HepG2 (cell line): ENCODE data around the gene DBN1. TPM values are rescaled to one million over a fixed set of nuclear protein-coding genes. Genes with fewer than 3 reads are reported as not detected.

Experiments
- BRD4 ChIP-seq: sonication (generic); formaldehyde crosslinking; IDR thresholded peaks from 2 replicates; pipeline ENCODE4 v1.4.0; 2020; ENCODE audit warnings: missing genetic modification reagents
- CCAR2 ChIP-seq: fragments of 200-400 bp; formaldehyde crosslinking; optimal IDR thresholded peaks from 2 replicates; pipeline ENCODE3; 2018; ENCODE audit warnings: low read depth, mild to moderate bottlenecking, low read length, moderate library complexity
- KAT2B ChIP-seq: fragments of 150-350 bp; IDR thresholded peaks from 2 replicates; pipeline ENCODE4 v1.6.1; 2014; ENCODE audit warnings: low read depth, low read length, borderline replicate concordance
- KDM1A ChIP-seq: IDR thresholded peaks from 2 replicates; pipeline ENCODE4 v1.6.1; 2016; ENCODE audit warnings: missing compliant biosample characterization
- MTF2 ChIP-seq: sonication (generic); formaldehyde crosslinking; IDR thresholded peaks from 2 replicates; pipeline ENCODE4 v1.5.0; 2020; ENCODE audit warnings: missing genetic modification reagents, borderline replicate concordance
- NR2C2 ChIP-seq: sonication (generic); formaldehyde crosslinking; IDR thresholded peaks from 2 replicates; pipeline ENCODE4 v1.4.0; 2020; ENCODE audit warnings: missing genetic modification reagents, mild to moderate bottlenecking, moderate library complexity, borderline replicate concordance
- SP2 ChIP-seq: sonication (generic); formaldehyde crosslinking; IDR thresholded peaks from 2 replicates; pipeline ENCODE4 v1.5.1; 2020; ENCODE audit warnings: mild to moderate bottlenecking, missing genetic modification reagents
- ZNF121 ChIP-seq: sonication (generic); formaldehyde crosslinking; IDR thresholded peaks from 2 replicates; pipeline ENCODE4 v1.5.0; 2020; ENCODE audit warnings: mild to moderate bottlenecking, missing genetic modification reagents
- ZNF253 ChIP-seq: sonication (generic); formaldehyde crosslinking; IDR thresholded peaks from 2 replicates; pipeline ENCODE4 v1.8.0; 2022; ENCODE audit warnings: mild to moderate bottlenecking, missing genetic modification reagents, borderline replicate concordance
- ZNF562 ChIP-seq: sonication (generic); formaldehyde crosslinking; IDR thresholded peaks from 2 replicates; pipeline ENCODE4 v1.8.0; 2022; ENCODE audit warnings: missing genetic modification reagents, borderline replicate concordance
- ZNF7 ChIP-seq: IDR thresholded peaks from 2 replicates; pipeline ENCODE4 v1.6.1; 2016; ENCODE audit warnings: missing biosample characterization, missing genetic modification reagents
- ZNF792 ChIP-seq: IDR thresholded peaks from 2 replicates; pipeline ENCODE4 v1.6.1; 2016
- ZZZ3 ChIP-seq: sonication (generic); formaldehyde crosslinking; IDR thresholded peaks from 2 replicates; pipeline ENCODE4 v1.4.0; 2020; ENCODE audit warnings: missing genetic modification reagents, mild to moderate bottlenecking, borderline replicate concordance
- polyA plus RNA-seq, 8 experiments: library from polyadenylated mRNA; depleted of rRNA in 3 of 8; stranded (reverse) in 7 of 8; unstranded in 1 of 8; fragments of >200 nt; fragmentation: Illumina TruSeq in 4 of 8; extraction: Trizol in 4 of 8; gene quantifications; 2 replicates each; pipeline versions ENCODE4 v1.2.1 to v1.2.3, GENCODE V29; 2011 to 2016; ENCODE audit warnings: low read depth in 4 of 8, missing spikeins in 1 of 8, mixed read lengths in 1 of 8; ENCODE audit not compliant: insufficient read depth in 1 of 8
- total RNA-seq, 5 experiments: library from RNA; depleted of rRNA; stranded (reverse); fragments of >200 nt; fragmentation: Illumina TruSeq; extraction: Trizol; gene quantifications; 2 replicates each; pipeline ENCODE4 v1.2.3, GENCODE V29; 2016; ENCODE audit warnings: low read depth in 1 of 5
- TF ChIP-seq, protein P1 (sequence below): sonication (generic); formaldehyde crosslinking; IDR thresholded peaks from 2 replicates; pipeline ENCODE4 v1.8.1; 2023; ENCODE audit warnings: mild to moderate bottlenecking, missing genetic modification reagents
- TF ChIP-seq, protein P2 (sequence below): sonication (generic); formaldehyde crosslinking; conservative IDR thresholded peaks from 2 replicates; pipeline ENCODE4 v1.4.0; 2020; ENCODE audit warnings: mild to moderate bottlenecking, missing genetic modification reagents, moderate library complexity
- TF ChIP-seq, protein P3 (sequence below): sonication (generic); formaldehyde crosslinking; IDR thresholded peaks from 2 replicates; pipeline ENCODE4 v1.8.0; 2023; ENCODE audit warnings: mild to moderate bottlenecking, missing genetic modification reagents
- TF ChIP-seq, protein P4 (sequence below): sonication (generic); formaldehyde crosslinking; IDR thresholded peaks from 2 replicates; pipeline ENCODE4 v1.5.0; 2020; ENCODE audit warnings: missing genetic modification reagents
- TF ChIP-seq, protein P5 (sequence below): sonication (generic); formaldehyde crosslinking; conservative IDR thresholded peaks from 2 replicates; pipeline ENCODE4 v1.8.0; 2022; ENCODE audit warnings: mild to moderate bottlenecking, moderate library complexity, missing genetic modification reagents
- TF ChIP-seq, protein P6 (sequence below): fragments of 450-650 bp; IDR thresholded peaks from 2 replicates; pipeline ENCODE4 v1.6.1; 2017

Gene DBN1
- total and polyA plus RNA-seq, 2 of the 13 experiments (the other 11 are each of a cell fraction or from before 2014, with no cell fraction given): 27.0 to 37.3 TPM

DNA sequence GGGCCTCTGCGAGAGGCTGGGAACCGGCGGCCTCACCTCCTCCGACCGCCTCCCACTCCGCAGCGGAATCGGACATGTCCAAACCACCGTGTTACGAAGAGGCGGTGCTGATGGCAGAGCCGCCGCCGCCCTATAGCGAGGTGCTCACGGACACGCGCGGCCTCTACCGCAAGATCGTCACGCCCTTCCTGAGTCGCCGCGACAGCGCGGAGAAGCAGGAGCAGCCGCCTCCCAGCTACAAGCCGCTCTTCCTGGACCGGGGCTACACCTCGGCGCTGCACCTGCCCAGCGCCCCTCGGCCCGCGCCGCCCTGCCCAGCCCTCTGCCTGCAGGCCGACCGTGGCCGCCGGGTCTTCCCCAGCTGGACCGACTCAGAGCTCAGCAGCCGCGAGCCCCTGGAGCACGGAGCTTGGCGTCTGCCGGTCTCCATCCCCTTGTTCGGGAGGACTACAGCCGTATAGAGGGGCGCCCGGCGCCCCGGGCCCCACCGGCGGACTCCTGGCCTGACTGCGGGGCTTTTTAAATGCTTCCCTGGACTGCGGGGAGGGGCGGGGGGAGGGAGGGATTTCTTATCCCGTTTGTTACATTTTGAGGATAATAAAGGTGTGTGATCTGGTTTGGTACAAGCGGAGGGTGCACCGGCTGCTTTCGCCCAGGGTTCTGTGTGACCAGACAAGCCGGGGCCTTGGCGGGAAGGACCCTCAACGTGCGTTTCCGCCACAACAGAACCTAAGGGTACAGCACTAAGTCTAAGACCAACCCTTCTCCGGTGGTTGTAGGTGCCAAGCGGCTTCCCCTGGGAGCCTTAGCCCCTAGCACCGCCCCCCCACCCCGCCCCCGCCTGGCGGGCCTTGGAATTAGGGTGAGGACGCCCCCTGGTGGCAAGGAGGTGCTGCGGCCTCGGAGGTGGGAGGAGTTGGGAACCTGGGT, 17.5 kb downstream of the DBN1 start (continued):
- no peak for TF ChIP-seq ZNF121 (CRISPR knock-in tag)
- TF ChIP-seq ZNF253: no peak
- TF ChIP-seq, protein P1, sequence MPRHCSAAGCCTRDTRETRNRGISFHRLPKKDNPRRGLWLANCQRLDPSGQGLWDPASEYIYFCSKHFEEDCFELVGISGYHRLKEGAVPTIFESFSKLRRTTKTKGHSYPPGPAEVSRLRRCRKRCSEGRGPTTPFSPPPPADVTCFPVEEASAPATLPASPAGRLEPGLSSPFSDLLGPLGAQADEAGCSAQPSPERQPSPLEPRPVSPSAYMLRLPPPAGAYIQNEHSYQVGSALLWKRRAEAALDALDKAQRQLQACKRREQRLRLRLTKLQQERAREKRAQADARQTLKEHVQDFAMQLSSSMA (CRISPR knock-in tag): no peak; the same call in 1 of the 2 replicates
- TF ChIP-seq, protein P2, sequence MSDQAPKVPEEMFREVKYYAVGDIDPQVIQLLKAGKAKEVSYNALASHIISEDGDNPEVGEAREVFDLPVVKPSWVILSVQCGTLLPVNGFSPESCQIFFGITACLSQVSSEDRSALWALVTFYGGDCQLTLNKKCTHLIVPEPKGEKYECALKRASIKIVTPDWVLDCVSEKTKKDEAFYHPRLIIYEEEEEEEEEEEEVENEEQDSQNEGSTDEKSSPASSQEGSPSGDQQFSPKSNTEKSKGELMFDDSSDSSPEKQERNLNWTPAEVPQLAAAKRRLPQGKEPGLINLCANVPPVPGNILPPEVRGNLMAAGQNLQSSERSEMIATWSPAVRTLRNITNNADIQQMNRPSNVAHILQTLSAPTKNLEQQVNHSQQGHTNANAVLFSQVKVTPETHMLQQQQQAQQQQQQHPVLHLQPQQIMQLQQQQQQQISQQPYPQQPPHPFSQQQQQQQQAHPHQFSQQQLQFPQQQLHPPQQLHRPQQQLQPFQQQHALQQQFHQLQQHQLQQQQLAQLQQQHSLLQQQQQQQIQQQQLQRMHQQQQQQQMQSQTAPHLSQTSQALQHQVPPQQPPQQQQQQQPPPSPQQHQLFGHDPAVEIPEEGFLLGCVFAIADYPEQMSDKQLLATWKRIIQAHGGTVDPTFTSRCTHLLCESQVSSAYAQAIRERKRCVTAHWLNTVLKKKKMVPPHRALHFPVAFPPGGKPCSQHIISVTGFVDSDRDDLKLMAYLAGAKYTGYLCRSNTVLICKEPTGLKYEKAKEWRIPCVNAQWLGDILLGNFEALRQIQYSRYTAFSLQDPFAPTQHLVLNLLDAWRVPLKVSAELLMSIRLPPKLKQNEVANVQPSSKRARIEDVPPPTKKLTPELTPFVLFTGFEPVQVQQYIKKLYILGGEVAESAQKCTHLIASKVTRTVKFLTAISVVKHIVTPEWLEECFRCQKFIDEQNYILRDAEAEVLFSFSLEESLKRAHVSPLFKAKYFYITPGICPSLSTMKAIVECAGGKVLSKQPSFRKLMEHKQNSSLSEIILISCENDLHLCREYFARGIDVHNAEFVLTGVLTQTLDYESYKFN (CRISPR knock-in tag): no peak; the same call in none of the 2 replicates
- no peak for TF ChIP-seq KAT2B
- TF ChIP-seq ZNF792 (CRISPR knock-in tag): no peak
- TF ChIP-seq KDM1A (CRISPR knock-in tag): no peak
- TF ChIP-seq, protein P3, sequence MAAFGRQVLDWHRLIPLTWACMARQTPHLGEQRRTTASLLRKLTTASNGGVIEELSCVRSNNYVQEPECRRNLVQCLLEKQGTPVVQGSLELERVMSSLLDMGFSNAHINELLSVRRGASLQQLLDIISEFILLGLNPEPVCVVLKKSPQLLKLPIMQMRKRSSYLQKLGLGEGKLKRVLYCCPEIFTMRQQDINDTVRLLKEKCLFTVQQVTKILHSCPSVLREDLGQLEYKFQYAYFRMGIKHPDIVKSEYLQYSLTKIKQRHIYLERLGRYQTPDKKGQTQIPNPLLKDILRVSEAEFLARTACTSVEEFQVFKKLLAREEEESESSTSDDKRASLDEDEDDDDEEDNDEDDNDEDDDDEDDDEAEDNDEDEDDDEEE (CRISPR knock-in tag): 0 out of 2 replicates have a peak, but pooled peaks have one; percentile 26
- TF ChIP-seq, protein P4, sequence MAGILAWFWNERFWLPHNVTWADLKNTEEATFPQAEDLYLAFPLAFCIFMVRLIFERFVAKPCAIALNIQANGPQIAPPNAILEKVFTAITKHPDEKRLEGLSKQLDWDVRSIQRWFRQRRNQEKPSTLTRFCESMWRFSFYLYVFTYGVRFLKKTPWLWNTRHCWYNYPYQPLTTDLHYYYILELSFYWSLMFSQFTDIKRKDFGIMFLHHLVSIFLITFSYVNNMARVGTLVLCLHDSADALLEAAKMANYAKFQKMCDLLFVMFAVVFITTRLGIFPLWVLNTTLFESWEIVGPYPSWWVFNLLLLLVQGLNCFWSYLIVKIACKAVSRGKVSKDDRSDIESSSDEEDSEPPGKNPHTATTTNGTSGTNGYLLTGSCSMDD: no peak
- TF ChIP-seq ZNF562: no peak
- TF ChIP-seq MTF2 (CRISPR knock-in tag): no peak
- no peak; the same call in 1 of the 2 replicates for TF ChIP-seq SP2 (CRISPR knock-in tag)
- no peak for TF ChIP-seq ZZZ3 (CRISPR knock-in tag)
- no peak for TF ChIP-seq CCAR2
- no peak for TF ChIP-seq ZNF7
- no peak for TF ChIP-seq NR2C2
- peak; percentile 49; the same call in 1 of the 2 replicates for TF ChIP-seq BRD4
- TF ChIP-seq, protein P5, sequence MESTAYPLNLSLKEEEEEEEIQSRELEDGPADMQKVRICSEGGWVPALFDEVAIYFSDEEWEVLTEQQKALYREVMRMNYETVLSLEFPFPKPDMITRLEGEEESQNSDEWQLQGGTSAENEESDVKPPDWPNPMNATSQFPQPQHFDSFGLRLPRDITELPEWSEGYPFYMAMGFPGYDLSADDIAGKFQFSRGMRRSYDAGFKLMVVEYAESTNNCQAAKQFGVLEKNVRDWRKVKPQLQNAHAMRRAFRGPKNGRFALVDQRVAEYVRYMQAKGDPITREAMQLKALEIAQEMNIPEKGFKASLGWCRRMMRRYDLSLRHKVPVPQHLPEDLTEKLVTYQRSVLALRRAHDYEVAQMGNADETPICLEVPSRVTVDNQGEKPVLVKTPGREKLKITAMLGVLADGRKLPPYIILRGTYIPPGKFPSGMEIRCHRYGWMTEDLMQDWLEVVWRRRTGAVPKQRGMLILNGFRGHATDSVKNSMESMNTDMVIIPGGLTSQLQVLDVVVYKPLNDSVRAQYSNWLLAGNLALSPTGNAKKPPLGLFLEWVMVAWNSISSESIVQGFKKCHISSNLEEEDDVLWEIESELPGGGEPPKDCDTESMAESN: peak; percentile 21; the same call in 1 of the 2 replicates
- TF ChIP-seq, protein P6, sequence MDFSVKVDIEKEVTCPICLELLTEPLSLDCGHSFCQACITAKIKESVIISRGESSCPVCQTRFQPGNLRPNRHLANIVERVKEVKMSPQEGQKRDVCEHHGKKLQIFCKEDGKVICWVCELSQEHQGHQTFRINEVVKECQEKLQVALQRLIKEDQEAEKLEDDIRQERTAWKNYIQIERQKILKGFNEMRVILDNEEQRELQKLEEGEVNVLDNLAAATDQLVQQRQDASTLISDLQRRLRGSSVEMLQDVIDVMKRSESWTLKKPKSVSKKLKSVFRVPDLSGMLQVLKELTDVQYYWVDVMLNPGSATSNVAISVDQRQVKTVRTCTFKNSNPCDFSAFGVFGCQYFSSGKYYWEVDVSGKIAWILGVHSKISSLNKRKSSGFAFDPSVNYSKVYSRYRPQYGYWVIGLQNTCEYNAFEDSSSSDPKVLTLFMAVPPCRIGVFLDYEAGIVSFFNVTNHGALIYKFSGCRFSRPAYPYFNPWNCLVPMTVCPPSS: no peak
